ENCODE results near the gene CEACAM1. TPM values are rescaled to one million over a fixed set of nuclear protein-coding genes. Genes with fewer than 3 reads are reported as not detected.

The CEACAM1 gene
- total RNA-seq, 3 donors from 2014 or later, result 0.64 to 33.4 (median 12.3) TPM

DNA sequence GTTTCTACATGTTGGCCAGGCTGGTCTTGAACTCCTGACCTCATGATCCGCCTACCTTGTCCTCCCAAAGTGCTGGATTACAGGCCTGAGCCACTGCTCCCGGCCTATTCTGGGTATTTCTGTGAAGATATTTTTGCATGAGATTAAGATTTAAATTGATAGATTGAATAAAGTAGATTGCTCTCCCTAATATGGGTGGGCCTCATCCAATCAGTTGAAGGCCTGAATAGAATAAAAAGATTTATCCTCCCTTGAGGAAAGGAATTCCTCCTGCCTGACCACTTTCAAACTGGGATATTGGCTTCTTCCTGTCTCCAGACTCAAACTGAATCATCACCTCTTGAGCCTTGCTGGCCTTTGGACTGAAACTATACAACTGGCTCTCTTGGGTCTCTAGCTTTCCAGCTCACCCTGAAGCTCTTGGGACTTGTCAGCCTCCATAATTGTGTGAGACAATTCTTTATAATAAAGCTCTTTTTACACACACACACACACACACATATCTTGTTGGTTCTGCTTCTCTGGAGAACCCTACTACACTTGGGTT lies 49.4 kb downstream of the CEACAM1 start:
- Histone ChIP-seq H3K27ac (no peak overlapping the region), H3K9me3 (no peaks in the 10 kb centered on the region), H3K36me3 (no peaks in the 10 kb centered on the region), H3K4me1 (no peaks in the 10 kb centered on the region), H3K4me3 (no peak overlapping the region), H3K27me3 (no peaks in the 10 kb centered on the region)
- TF ChIP-seq, protein P1, sequence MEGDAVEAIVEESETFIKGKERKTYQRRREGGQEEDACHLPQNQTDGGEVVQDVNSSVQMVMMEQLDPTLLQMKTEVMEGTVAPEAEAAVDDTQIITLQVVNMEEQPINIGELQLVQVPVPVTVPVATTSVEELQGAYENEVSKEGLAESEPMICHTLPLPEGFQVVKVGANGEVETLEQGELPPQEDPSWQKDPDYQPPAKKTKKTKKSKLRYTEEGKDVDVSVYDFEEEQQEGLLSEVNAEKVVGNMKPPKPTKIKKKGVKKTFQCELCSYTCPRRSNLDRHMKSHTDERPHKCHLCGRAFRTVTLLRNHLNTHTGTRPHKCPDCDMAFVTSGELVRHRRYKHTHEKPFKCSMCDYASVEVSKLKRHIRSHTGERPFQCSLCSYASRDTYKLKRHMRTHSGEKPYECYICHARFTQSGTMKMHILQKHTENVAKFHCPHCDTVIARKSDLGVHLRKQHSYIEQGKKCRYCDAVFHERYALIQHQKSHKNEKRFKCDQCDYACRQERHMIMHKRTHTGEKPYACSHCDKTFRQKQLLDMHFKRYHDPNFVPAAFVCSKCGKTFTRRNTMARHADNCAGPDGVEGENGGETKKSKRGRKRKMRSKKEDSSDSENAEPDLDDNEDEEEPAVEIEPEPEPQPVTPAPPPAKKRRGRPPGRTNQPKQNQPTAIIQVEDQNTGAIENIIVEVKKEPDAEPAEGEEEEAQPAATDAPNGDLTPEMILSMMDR (IDR thresholded peaks at IDR 0.05), result no peak
- TF ChIP-seq POLR2AphosphoS5 (IDR thresholded peaks at IDR 0.05) (no peak), POLR2A (IDR thresholded peaks at IDR 0.05) (no peak)
- intact Hi-C loops (cut with DNase I; ENCODE audit: low total_unique reads), result no loop called here
- no peak for DNase-seq (ENCODE audit: low spot score in 2 of 2)

- TF ChIP-seq, protein P1 (IDR thresholded peaks at IDR 0.05), result no peak
- TF ChIP-seq POLR2A (IDR thresholded peaks at IDR 0.05) (no peak), POLR2AphosphoS5 (IDR thresholded peaks at IDR 0.05) (no peak)
- H3K9me3 ChIP-seq, result no peaks in the 10 kb centered on the region
- intact Hi-C loops (cut with DNase I; ENCODE audit: low total_unique reads), result no loop called here
- no peak overlapping the region for H3K4me3 ChIP-seq
- no peaks in the 10 kb centered on the region for H3K27me3 ChIP-seq
- H3K4me1 ChIP-seq, result no peaks in the 10 kb centered on the region
- no peak for DNase-seq (ENCODE audit: low spot score in 2 of 2)
- no peak overlapping the region for H3K27ac ChIP-seq
- no peaks in the 10 kb centered on the region for H3K36me3 ChIP-seq
Measured at GRCh38 chr19:42477933-42478332, 50.3 kb downstream of the CEACAM1 start.

- DNase-seq (ENCODE audit: low spot score in 2 of 2), result no peak
- H3K27me3 ChIP-seq, result no peaks in the 10 kb centered on the region
Measured at GRCh38 chr19:42477117-42477516, 51.2 kb downstream of the CEACAM1 start.

DNA sequence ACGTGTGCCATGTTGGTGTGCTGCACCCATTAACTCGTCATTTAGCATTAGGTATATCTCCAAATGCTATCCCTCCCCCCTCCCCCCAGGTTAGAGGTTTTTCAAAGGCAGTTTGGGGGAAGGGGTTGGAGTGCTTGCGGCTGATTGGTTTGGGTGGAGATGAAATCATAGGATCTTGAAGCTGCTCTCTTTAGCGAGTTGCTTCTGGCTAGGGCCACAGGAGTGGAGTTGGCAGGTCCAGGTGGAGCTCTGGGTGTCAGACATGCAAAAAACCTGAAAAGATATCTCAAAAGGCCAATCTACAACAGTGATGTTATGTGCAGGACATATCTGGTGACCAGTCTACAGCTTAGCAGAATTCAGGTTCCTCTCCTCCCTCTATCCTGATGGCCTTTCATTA lies 52.9 kb downstream of the CEACAM1 start:
- H3K36me3 ChIP-seq, result no peaks in the 10 kb centered on the region
- TF ChIP-seq, protein P1 (IDR thresholded peaks at IDR 0.05), result no peak
- no peak for TF ChIP-seq POLR2A (IDR thresholded peaks at IDR 0.05)
- TF ChIP-seq POLR2AphosphoS5 (IDR thresholded peaks at IDR 0.05), result no peak
- H3K4me1 ChIP-seq, result no peaks in the 10 kb centered on the region
- no peak for DNase-seq (ENCODE audit: low spot score in 2 of 2)
- no peak overlapping the region for H3K27ac ChIP-seq
- no peaks in the 10 kb centered on the region for H3K9me3 ChIP-seq
- intact Hi-C loops (cut with DNase I; ENCODE audit: low total_unique reads), result no loop called here
- no peak overlapping the region for H3K4me3 ChIP-seq
- H3K27me3 ChIP-seq, result no peaks in the 10 kb centered on the region

More at GRCh38 chr19:42477117-42477516, 51.2 kb downstream of the CEACAM1 start:
- no peak overlapping the region for H3K27ac ChIP-seq
- no peak overlapping the region for H3K4me3 ChIP-seq
- H3K9me3 ChIP-seq, result no peaks in the 10 kb centered on the region
- TF ChIP-seq, protein P1 (IDR thresholded peaks at IDR 0.05), result no peak
- TF ChIP-seq POLR2A (IDR thresholded peaks at IDR 0.05), result no peak
- TF ChIP-seq POLR2AphosphoS5 (IDR thresholded peaks at IDR 0.05), result no peak
- H3K4me1 ChIP-seq, result no peaks in the 10 kb centered on the region
- no peaks in the 10 kb centered on the region for H3K36me3 ChIP-seq
- intact Hi-C loops (cut with DNase I; ENCODE audit: low total_unique reads), result no loop called here

- Histone ChIP-seq H3K27me3 (no peaks in the 10 kb centered on the region), H3K9me3 (no peaks in the 10 kb centered on the region), H3K4me3 (no peak overlapping the region), H3K27ac (no peak overlapping the region), H3K36me3 (no peaks in the 10 kb centered on the region), H3K4me1 (no peaks in the 10 kb centered on the region)
- TF ChIP-seq, protein P1 (IDR thresholded peaks at IDR 0.05), result no peak
- no peak for DNase-seq (ENCODE audit: low spot score in 2 of 2)
- intact Hi-C loops (cut with DNase I; ENCODE audit: low total_unique reads), result no loop called here
Measured at GRCh38 chr19:42474743-42475142, 53.5 kb downstream of the CEACAM1 start.

Measured in breast epithelium (tissue), 4 donors.